PC-9 (cell line): Measurements from ENCODE around the gene MYH7.

ENCODE experiments used
- EZH2 ChIP-seq: fragments of 200-600 bp; sonication (generic); IDR thresholded peaks from 2 replicates; pipeline ENCODE4 v1.8.0; 2017; ENCODE audit warnings: antibody characterized with exemption, low read depth
- TF ChIP-seq, protein P1 (sequence below): fragments of 200-600 bp; sonication (generic); conservative IDR thresholded peaks from 2 replicates; pipeline ENCODE4 v1.6.1; 2017; ENCODE audit warnings: mixed run types, antibody characterized with exemption, mild to moderate bottlenecking, moderate library complexity

DNA sequence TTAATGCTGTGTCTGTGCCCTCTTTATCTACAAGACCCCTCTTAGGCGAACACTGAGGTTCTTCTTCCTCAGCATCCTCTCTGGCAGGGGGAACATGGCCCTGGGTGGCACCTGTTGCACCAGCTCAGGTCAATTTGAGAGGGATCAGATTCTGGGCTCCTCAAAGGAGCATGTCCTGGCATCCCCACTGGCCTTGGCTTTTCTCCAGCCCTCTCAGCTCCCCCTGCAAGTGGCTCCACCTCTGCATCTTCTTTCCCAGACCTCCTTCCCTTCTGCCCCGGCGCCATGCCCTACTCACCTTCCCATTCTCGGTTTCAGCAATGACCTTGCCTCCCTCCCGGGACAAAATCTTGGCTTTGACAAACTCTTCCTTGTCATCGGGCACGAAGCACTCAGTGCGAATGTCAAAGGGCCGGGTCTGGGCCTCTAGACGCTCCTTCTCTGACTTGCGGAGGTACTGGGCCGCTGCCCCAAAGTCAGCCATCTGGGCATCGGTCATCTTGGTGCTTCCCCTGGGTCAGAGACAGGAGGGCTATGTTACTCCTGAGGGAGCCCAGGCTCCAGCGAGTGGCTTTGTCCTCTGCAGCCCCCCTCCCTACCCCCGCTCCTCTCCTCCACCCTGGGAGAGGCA lies 28.6 kb downstream of the MYH7 start:
- TF ChIP-seq, protein P1, sequence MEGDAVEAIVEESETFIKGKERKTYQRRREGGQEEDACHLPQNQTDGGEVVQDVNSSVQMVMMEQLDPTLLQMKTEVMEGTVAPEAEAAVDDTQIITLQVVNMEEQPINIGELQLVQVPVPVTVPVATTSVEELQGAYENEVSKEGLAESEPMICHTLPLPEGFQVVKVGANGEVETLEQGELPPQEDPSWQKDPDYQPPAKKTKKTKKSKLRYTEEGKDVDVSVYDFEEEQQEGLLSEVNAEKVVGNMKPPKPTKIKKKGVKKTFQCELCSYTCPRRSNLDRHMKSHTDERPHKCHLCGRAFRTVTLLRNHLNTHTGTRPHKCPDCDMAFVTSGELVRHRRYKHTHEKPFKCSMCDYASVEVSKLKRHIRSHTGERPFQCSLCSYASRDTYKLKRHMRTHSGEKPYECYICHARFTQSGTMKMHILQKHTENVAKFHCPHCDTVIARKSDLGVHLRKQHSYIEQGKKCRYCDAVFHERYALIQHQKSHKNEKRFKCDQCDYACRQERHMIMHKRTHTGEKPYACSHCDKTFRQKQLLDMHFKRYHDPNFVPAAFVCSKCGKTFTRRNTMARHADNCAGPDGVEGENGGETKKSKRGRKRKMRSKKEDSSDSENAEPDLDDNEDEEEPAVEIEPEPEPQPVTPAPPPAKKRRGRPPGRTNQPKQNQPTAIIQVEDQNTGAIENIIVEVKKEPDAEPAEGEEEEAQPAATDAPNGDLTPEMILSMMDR, result no peak
- TF ChIP-seq EZH2, result no peak
